ENCODE measurements around the gene MOCS3.

Gene MOCS3

GRCh38 chr20:51005214-51005613, 46.6 kb downstream of the MOCS3 start:
- no peak for TF ChIP-seq CTCF (IDR thresholded peaks at IDR 0.05; ENCODE audit: low read depth, low read length, missing control alignments)
- no peak for DNase-seq (ENCODE audit: low read depth)
- in situ Hi-C loops (cut with HindIII; ENCODE audit: low sequenced_read_pairs), result loop anchor here (5.0 kb wide), 2 partner anchors 57 to 322 kb away; no protein-coding TSS in a partner anchor
- H3K4me3 ChIP-seq (ENCODE audit: low read depth, low read length), result no peak overlapping the region

- DNase-seq (ENCODE audit: low read depth), result no peak
- no peak for TF ChIP-seq CTCF (IDR thresholded peaks at IDR 0.05; ENCODE audit: low read depth, low read length, missing control alignments)
- in situ Hi-C loops (cut with HindIII; ENCODE audit: low sequenced_read_pairs), result loop anchor here (5.0 kb wide), 2 partner anchors 54 to 319 kb away; no protein-coding TSS in a partner anchor
- H3K4me3 ChIP-seq (ENCODE audit: low read depth, low read length), result no peak overlapping the region
These were observed 50.1 kb downstream of the MOCS3 start for GRCh38 chr20:51008718-51009117.

- H3K4me3 ChIP-seq (ENCODE audit: low read depth, low read length), result no peak overlapping the region
- no peak for DNase-seq (ENCODE audit: low read depth)
- TF ChIP-seq CTCF (IDR thresholded peaks at IDR 0.05; ENCODE audit: low read depth, low read length, missing control alignments), result no peak
- in situ Hi-C loops (cut with HindIII; ENCODE audit: low sequenced_read_pairs), result loop anchor here (5.0 kb wide), 2 partner anchors 53 to 318 kb away; no protein-coding TSS in a partner anchor
These were observed 50.9 kb downstream of the MOCS3 start for GRCh38 chr20:51009303-51010042.

GRCh38 chr20:51010043-51010365, 51.4 kb downstream of the MOCS3 start:
- TF ChIP-seq CTCF (IDR thresholded peaks at IDR 0.05; ENCODE audit: low read depth, low read length, missing control alignments), result no peak
- H3K4me3 ChIP-seq (ENCODE audit: low read depth, low read length), result no peak overlapping the region
- DNase-seq (ENCODE audit: low read depth), result no peak
- in situ Hi-C loops (cut with HindIII; ENCODE audit: low sequenced_read_pairs), result no loop called here

- no peak for TF ChIP-seq CTCF (IDR thresholded peaks at IDR 0.05; ENCODE audit: low read depth, low read length, missing control alignments)
- DNase-seq (ENCODE audit: low read depth), result no peak
- no peak overlapping the region for H3K4me3 ChIP-seq (ENCODE audit: low read depth, low read length)
- in situ Hi-C loops (cut with HindIII; ENCODE audit: low sequenced_read_pairs), result no loop called here
These were observed 52.3 kb downstream of the MOCS3 start for GRCh38 chr20:51010932-51011331.

- in situ Hi-C loops (cut with HindIII; ENCODE audit: low sequenced_read_pairs), result no loop called here
- no peak overlapping the region for H3K4me3 ChIP-seq (ENCODE audit: low read depth, low read length)
- no peak for TF ChIP-seq CTCF (IDR thresholded peaks at IDR 0.05; ENCODE audit: low read depth, low read length, missing control alignments)
These were observed 52.9 kb downstream of the MOCS3 start for GRCh38 chr20:51011479-51011878.

More at GRCh38 chr20:51011479-51011878, 52.9 kb downstream of the MOCS3 start:
- DNase-seq (ENCODE audit: low read depth), result no peak
